IPS-15b (cell line): ENCODE measurements around the gene CDKL5.

ENCODE experiments used
- H3K27me3 ChIP-seq: one replicate; pipeline ENCODE4 v1.6.1; 2013; ENCODE audit warnings: low read length; ENCODE audit not compliant: control insufficient read depth, insufficient read depth
- H3K36me3 ChIP-seq: one replicate; pipeline ENCODE4 v1.6.1; 2013; ENCODE audit warnings: low read length; ENCODE audit not compliant: control insufficient read depth, insufficient read depth
- H3K4me1 ChIP-seq: one replicate; pipeline ENCODE4 v1.6.1; 2013; ENCODE audit warnings: mild to moderate bottlenecking, low read length; ENCODE audit not compliant: control insufficient read depth, insufficient read depth
- H3K4me3 ChIP-seq: one replicate; pipeline ENCODE4 v1.5.1; 2013; ENCODE audit warnings: low read depth, low read length
- H3K9ac ChIP-seq: one replicate; pipeline ENCODE4 v1.6.1; 2013; ENCODE audit warnings: low read depth, mild to moderate bottlenecking, low read length
- H3K9me3 ChIP-seq: one replicate; pipeline ENCODE4 v1.6.1; 2013; ENCODE audit warnings: mild to moderate bottlenecking, low read length; ENCODE audit not compliant: control insufficient read depth, insufficient read depth

Gene CDKL5

DNA sequence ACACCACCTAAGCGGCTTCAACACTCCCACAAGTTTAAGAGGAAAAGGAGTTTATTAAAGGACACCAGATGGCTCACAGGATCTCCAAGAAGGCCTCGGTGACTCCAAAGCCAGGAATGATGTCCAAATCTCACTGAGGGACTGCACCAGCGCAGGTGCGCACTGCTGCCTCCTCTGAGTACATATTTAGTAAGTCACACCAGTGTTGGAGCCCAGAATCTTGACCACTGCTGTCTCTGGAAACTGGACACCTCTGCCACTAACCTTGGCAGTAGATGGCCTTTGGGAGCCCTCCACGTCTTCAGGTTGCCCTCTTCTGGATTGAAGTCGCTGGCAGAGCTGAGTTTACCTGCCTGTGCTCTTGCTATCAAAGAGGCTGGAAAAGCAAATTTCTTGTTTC, 256.6 kb downstream of the CDKL5 start:
- no peak overlapping the region for H3K4me3 ChIP-seq
- H3K9ac ChIP-seq = no peak overlapping the region
- H3K36me3 ChIP-seq = no peaks in the 10 kb centered on the region
- no peaks in the 10 kb centered on the region for H3K4me1 ChIP-seq
- H3K9me3 ChIP-seq = no peaks in the 10 kb centered on the region
- no peaks in the 10 kb centered on the region for H3K27me3 ChIP-seq

DNA sequence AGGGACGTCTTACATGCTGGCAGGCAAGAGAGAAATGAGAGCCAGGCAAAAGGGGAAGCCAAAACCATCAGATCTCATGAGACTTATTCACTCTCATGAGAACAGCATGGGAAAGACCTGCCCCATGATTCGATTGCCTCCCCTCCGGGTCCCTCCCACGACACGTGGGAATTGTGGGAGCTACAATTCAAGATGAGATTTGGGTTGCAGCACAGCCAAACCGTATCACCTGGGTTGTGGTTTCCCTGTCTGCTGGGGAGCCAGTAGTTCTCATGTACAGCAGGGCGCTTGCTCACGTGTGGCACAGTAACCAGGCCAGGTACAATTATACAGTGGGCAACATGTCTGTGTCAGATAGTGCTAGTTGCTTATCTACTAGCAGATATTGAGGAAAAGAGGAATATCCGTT, 257.6 kb downstream of the CDKL5 start:
- no peaks in the 10 kb centered on the region for H3K27me3 ChIP-seq
- no peaks in the 10 kb centered on the region for H3K9me3 ChIP-seq
- H3K4me1 ChIP-seq = no peaks in the 10 kb centered on the region
- no peak overlapping the region for H3K4me3 ChIP-seq
- no peak overlapping the region for H3K9ac ChIP-seq
- no peaks in the 10 kb centered on the region for H3K36me3 ChIP-seq

DNA sequence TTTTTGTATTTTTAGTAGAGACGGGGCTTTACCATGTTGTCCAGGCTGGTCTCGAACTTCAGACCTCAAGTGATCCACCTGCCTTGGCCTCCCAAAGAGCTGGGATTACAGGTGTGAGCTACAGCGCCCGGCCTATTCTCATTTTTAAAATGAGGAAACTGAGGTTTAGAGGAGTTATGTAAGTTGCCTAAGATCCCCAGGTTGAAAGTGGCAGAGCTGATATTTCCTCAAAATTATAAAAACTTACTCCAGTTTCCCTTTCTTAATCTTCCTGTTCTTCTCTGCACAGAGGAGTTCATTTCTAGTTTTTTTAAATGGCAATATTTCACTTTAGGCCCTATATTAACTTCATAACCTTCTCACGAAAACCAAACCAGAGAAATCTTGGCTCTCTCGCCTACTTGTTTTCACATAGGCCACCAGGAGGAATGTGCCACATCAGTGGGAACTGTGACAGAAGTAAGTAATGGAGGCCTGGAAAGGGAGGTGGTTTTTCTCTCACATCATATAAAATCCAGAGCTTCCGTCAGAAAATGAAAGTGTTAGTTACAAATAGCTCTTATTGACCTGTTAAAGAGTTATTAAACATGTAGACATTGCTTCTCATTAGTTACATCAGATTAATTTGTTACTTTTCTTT, 262.6 kb downstream of the CDKL5 start:
- Histone ChIP-seq H3K27me3 (no peaks in the 10 kb centered on the region), H3K36me3 (no peaks in the 10 kb centered on the region), H3K4me1 (no peaks in the 10 kb centered on the region), H3K9me3 (peaks cover 4% of the 10 kb centered on the region), H3K4me3 (no peak overlapping the region), H3K9ac (no peak overlapping the region)

DNA sequence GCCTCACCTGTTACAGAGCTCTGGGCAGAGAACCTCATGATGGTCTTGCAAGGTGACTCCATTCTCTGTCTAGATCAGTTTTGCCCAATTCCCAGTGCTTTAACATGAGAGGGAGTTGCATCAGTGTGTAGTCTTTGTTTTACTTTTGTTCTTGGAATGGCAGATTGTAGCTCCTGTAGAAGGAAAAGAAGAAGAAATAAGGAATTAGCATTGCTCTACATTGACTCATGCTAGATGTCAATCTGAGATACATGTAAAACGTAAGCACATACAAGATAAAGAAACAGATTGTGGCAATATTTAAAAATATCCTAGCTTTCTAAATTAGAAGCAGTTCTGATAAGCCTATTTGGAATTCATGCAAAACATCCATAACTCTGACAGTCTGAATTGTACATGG, 266.0 kb downstream of the CDKL5 start:
- Histone ChIP-seq H3K9me3 (peaks cover 9% of the 10 kb centered on the region), H3K4me1 (no peaks in the 10 kb centered on the region), H3K36me3 (no peaks in the 10 kb centered on the region), H3K4me3 (no peak overlapping the region), H3K9ac (no peak overlapping the region), H3K27me3 (no peaks in the 10 kb centered on the region)

DNA sequence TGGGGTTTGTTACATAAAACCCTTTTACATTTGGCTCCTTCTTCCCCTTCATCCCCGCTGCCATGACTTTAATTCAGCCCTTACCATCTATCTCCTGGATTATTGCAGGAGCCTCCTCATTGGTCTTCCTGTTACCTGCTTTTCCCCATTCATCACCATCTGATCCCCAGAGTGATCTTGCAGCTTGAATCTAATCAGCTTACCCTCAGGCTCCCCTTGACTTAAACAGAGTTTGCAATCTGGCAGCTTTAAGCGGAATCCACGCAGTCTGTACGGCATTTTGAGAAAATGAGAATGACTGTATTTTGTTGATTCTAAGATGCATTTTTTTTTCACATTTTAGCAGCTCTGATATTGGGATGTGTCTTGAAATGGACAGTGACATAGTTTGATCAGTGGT, 267.1 kb downstream of the CDKL5 start:
- no peak overlapping the region for H3K9ac ChIP-seq
- H3K36me3 ChIP-seq = no peaks in the 10 kb centered on the region
- H3K27me3 ChIP-seq = no peaks in the 10 kb centered on the region
- no peak overlapping the region for H3K4me3 ChIP-seq
- H3K4me1 ChIP-seq = no peaks in the 10 kb centered on the region
- peaks cover 11% of the 10 kb centered on the region for H3K9me3 ChIP-seq

DNA sequence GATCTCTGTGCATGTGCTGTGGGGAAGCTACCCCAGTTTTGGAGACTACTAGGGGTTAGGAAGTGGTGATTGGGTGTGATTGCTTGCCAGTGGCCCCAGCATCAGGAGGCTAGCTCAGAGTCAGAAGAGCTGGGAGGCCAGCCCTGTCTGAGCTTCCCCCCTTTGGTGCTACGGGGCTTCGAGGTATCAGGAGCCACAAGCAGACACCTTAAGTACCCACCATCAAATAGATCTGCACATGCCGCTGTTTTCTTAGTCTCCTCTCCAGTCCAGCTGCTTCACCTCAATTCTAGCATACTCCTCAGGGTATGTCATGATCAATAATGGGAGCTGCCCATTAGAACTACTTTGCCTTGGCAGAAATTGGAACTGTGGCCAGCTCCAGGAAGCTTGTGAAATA, 271.2 kb downstream of the CDKL5 start:
- Histone ChIP-seq H3K4me1 (no peaks in the 10 kb centered on the region), H3K9ac (no peak overlapping the region)

DNA sequence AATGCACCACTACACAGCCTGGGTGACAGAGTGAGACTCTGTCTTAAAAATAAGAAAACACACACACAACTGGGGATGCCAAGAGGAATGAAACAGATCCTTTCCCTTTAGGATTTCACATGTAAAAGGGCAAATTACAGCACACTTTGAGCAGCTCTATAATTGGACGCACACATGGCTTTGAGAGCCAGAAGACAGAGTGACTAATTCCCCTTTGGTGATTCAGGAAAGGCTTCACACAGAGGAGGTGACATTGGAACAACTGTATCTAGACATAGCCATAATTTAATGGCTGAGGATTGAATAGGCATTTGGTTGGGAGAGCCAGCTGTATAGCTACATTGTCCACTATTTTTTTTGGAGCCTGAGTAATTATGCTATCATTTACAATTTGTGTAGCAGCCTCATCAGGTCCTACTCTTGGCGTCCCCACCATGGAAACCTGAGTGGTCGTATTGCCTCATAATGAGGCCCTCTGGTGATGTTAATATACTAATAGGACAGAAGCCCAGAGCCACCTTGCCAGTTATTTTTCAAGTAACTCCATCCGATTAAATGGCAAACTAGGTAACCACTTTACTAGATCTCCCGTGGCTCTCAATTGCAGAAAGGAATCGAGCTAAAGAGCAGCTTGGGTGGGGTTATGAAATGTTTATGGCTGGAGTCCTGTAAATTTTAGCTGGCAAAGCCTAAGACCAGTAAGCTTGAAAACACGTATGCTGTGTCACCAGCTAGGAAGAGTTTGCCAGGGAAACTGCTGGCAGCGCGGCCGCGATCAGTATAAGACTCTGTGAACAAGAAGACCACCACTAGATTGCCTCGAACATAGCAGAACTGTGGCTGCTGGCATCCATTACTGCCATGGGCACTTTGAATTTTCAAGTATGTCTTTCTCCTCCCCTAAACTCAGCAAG, 273.6 kb downstream of the CDKL5 start:
- Histone ChIP-seq H3K4me3 (no peak overlapping the region), H3K9me3 (peaks cover 7% of the 10 kb centered on the region), H3K9ac (no peak overlapping the region), H3K27me3 (no peaks in the 10 kb centered on the region), H3K4me1 (no peaks in the 10 kb centered on the region), H3K36me3 (no peaks in the 10 kb centered on the region)

More for the DNA sequence above, 271.2 kb downstream of the CDKL5 start:
- Histone ChIP-seq H3K36me3 (no peaks in the 10 kb centered on the region), H3K27me3 (no peaks in the 10 kb centered on the region), H3K4me3 (no peak overlapping the region), H3K9me3 (peaks cover 7% of the 10 kb centered on the region)

DNA sequence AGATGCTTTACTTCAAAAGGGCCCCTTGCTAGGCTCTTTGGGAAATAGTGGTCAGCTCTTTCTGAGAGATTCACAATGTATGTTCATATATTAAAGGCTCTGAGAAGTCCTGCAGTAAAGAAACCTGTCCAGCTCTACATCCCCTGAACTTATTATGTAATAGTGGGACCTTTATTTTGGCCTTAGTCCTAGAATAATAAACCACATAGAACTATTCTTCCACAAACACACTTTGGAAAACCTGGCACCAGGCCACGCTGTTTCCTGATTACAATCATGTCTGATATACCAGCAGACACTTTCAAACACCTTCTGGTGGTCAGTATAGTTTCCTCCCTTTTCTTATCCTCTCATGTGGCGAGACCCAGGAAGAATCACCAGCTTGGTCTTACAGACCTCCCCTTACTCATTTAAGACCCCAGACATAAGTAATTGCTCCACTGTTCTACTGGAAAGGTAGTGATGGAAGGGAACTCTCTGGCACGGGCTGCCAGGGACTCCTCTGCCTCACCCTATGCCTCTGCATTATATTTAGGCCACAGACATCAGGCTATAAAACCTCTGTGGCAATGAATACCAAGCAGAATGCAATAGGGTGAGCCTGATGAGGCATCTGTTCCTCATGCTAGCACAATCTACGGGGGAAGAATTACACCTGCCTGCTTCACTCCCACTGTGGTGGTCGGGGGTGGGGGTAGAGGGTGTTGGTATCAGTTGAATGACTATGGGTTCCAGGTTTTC, 276.4 kb downstream of the CDKL5 start:
- no peaks in the 10 kb centered on the region for H3K36me3 ChIP-seq
- no peak overlapping the region for H3K9ac ChIP-seq
- H3K27me3 ChIP-seq = no peaks in the 10 kb centered on the region
- H3K9me3 ChIP-seq = peaks cover 1% of the 10 kb centered on the region
- no peaks in the 10 kb centered on the region for H3K4me1 ChIP-seq
- H3K4me3 ChIP-seq = no peak overlapping the region

DNA sequence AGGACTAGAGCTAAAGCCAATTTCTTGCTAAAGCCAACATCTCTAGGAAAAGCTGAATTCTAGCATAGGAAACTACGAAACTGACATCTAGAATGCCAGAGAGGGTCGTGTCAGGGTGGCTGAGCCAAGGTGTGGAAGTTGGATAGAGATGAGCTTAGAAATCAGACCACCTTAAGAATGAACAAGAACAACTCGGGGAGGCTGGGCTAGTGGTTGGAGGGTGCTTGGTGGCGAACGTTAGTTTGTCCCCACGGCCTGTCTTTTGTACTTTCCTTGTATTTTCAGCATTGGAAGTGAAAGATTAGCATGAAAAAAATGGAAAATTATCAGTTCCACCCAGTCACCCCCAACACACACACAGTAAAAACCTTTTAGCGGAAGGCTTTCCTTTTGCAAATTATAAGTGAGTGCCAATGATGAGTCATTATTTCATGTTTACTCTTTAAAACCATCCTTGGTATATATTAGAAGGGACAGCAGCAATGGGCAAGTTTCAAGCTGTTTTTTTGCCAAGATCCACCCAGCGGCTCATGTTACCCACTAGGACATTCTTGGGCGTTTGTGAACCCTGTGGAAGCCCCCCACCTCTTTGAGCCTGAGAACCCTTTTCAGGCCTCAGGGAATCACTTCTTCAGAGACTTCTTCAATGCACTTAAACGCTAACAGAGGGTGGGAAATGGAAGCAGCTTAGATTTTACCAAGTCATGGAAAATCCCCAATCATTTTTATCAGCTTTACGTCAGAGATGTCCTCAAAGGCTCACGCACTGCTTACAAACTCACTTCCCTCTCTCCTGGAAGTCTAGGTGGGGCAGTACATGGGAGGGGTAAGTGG, 277.2 kb downstream of the CDKL5 start:
- no peak overlapping the region for H3K4me3 ChIP-seq
- H3K36me3 ChIP-seq = no peaks in the 10 kb centered on the region
- no peaks in the 10 kb centered on the region for H3K9me3 ChIP-seq
- no peaks in the 10 kb centered on the region for H3K4me1 ChIP-seq
- H3K9ac ChIP-seq = no peak overlapping the region
- H3K27me3 ChIP-seq = no peaks in the 10 kb centered on the region
